ENCODE measurements around the gene ALKBH5. TPM values are rescaled to one million over a fixed set of nuclear protein-coding genes. Genes with fewer than 3 reads are reported as not detected.
A peak's percentile ranks its signal among the peaks of the same experiment; 100 is the strongest.

Gene ALKBH5
- total RNA-seq, 3 donors from 2014 or later (not counting 1 experiment from before 2014, with no cell fraction given): 95.6 to 114 (median 96.7) TPM

DNA sequence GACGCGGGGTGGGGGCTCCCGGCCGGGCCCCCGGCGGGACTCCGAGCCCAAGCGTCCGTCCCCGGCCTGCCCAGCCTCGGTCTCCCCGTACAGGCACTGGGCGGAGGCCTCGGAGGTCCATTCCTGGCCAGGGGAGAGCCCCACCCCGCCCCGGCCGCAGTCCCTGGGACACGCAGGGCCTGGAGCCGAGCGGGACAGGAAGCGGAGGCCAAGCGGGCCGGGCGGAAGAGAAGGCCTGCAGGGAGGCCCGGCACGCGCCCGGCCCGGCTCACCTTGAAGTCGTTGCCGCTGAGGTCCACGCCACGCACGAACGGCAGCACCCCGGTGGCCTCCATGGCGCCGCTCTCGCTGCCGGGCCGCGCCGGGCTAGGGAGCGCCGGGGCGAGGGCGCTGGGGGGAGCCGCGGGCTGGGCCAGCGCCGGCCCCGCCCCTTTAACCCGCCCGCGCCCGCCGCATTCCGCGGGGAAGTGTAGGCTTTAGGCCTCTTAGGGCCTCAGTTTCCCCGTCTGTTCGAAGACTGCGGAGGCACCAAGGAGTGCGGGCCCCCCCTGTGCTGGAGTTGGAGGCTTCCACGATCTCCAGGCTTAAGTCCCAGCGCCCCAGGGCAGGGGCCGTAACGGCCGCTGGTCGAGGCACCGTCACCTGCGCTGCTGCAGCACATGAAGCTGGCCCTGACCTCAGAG lies 74.9 kb downstream of the ALKBH5 start, which contains the start of gene FLII:
Gene FLII, minus strand, starts transcription at position 383 of the 683 bp plus-strand sequence. Its CDS starts 48 bp downstream, at position 335.
- H3K36me3 Mint-ChIP-seq: no peaks in the 10 kb centered on the region
- peak within 1 kb of the TSS; percentile 65 for H3K4me3 ChIP-seq (ENCODE audit: low read length)
- peak; percentile 54 to 78 for DNase-seq
- intact Hi-C loops (cut with micrococcal nuclease): loop anchor here (5.0 kb wide), 1 partner anchor 76 kb away; the partner anchor contains the start of gene ALKBH5
- TF ChIP-seq, protein P1, sequence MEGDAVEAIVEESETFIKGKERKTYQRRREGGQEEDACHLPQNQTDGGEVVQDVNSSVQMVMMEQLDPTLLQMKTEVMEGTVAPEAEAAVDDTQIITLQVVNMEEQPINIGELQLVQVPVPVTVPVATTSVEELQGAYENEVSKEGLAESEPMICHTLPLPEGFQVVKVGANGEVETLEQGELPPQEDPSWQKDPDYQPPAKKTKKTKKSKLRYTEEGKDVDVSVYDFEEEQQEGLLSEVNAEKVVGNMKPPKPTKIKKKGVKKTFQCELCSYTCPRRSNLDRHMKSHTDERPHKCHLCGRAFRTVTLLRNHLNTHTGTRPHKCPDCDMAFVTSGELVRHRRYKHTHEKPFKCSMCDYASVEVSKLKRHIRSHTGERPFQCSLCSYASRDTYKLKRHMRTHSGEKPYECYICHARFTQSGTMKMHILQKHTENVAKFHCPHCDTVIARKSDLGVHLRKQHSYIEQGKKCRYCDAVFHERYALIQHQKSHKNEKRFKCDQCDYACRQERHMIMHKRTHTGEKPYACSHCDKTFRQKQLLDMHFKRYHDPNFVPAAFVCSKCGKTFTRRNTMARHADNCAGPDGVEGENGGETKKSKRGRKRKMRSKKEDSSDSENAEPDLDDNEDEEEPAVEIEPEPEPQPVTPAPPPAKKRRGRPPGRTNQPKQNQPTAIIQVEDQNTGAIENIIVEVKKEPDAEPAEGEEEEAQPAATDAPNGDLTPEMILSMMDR (IDR thresholded peaks at IDR 0.05): no peak
- ATAC-seq: peak; percentile 41 to 64 (median 55)
- 1% methylated on average over 71 of the region's 71 CpGs for WGBS (ENCODE audit: insufficient coverage)
- peak within 1 kb of the TSS; percentile 97 for H3K4me3 Mint-ChIP-seq
- H3K36me3 ChIP-seq (ENCODE audit: control insufficient read depth, insufficient read depth, low read length): peaks cover 27% of the 10 kb centered on the region
- peaks cover 17 to 36% of the 10 kb centered on the region in 2 donors for H3K4me1 Mint-ChIP-seq
- H3K9me3 Mint-ChIP-seq: no peaks in the 10 kb centered on the region
- no peaks in the 10 kb centered on the region for H3K9me3 ChIP-seq (ENCODE audit: control insufficient read depth, insufficient read depth, low read length)
- peak within 1 kb of the TSS; percentile 79 for H3K27ac ChIP-seq (ENCODE audit: low read length)
- no peaks in the 10 kb centered on the region for H3K27me3 Mint-ChIP-seq (ENCODE audit: low read depth in 2 of 2)
- H3K4me1 ChIP-seq (ENCODE audit: control insufficient read depth, insufficient read depth, low read length): peaks cover 51% of the 10 kb centered on the region
- no peaks in the 10 kb centered on the region for H3K27me3 ChIP-seq (ENCODE audit: control insufficient read depth, insufficient read depth, low read length)
- H3K27ac Mint-ChIP-seq: peak within 1 kb of the TSS; percentile 81 to 96

Other genes with a start within 250 kb of the ALKBH5 start
- 10 to 100 TPM; 35.7 to 43.2 (median 35.7) TPM for gene TOM1L2, start 211.4 kb upstream of the ALKBH5 start, total RNA-seq
- under 1 TPM in 2 of 3 donors, not detected in 1; 0.26 to 0.78 TPM for gene DRC3, start 211.0 kb upstream of the ALKBH5 start, total RNA-seq
- 10 to 100 TPM; 31.4 to 43.4 (median 41.5) TPM for gene ATPAF2, start 144.7 kb upstream of the ALKBH5 start, total RNA-seq
- 1 to 10 TPM; 6.6 to 10.0 (median 6.9) TPM for gene GID4, start 144.4 kb upstream of the ALKBH5 start, total RNA-seq
- gene DRG2, start 95.9 kb upstream of the ALKBH5 start, total RNA-seq: 10 to 100 TPM; 53.3 to 69.2 (median 62.7) TPM
- 1 to 10 TPM; 1.6 to 2.0 (median 1.8) TPM for gene MYO15A, start 75.1 kb upstream of the ALKBH5 start, total RNA-seq
- gene LLGL1, start 41.8 kb downstream of the ALKBH5 start, total RNA-seq: 10 to 100 TPM; 19.7 to 26.2 (median 25.8) TPM
- 100 to 1,000 TPM; 286 to 342 (median 327) TPM for gene FLII, start 74.9 kb downstream of the ALKBH5 start, total RNA-seq
- 10 to 100 TPM; 10.6 to 12.8 (median 11.3) TPM for gene MIEF2, start 76.8 kb downstream of the ALKBH5 start, total RNA-seq
- 10 to 100 TPM; 38.1 to 59.7 (median 53.2) TPM for gene TOP3A, start 131.2 kb downstream of the ALKBH5 start, total RNA-seq
- gene SMCR8, start 131.5 kb downstream of the ALKBH5 start, total RNA-seq: 10 to 100 TPM; 33.5 to 48.5 (median 39.2) TPM
- gene SHMT1, start 179.7 kb downstream of the ALKBH5 start, total RNA-seq: 10 to 100 TPM in 2 of 3 donors, 1 to 10 TPM in 1; 8.8 to 19.2 (median 17.3) TPM
- gene EVPLL, start 193.9 kb downstream of the ALKBH5 start, total RNA-seq: under 1 TPM in 1 of 3 donors, not detected in 2; 0.28 TPM